ENCODE data around the gene SCN1B. TPM values are rescaled to one million over a fixed set of nuclear protein-coding genes. Genes with fewer than 3 reads are reported as not detected.
"Not testable (repeated sequence)": the region's sequence is repeated elsewhere in the genome, so short reads cannot be mapped to it uniquely, and the experiment has no call there.

Gene SCN1B
- total RNA-seq, 1 experiment from 2014 or later: 2.3 TPM

- no peak for DNase-seq
Observed at GRCh38 chr19:35021016-35021415, 9.3 kb upstream of the SCN1B start.

GRCh38 chr19:35021596-35021995 lies 8.7 kb upstream of the SCN1B start:
- no peak overlapping the region for H3K4me3 ChIP-seq
- H3K9me3 ChIP-seq (replicated peaks): no peaks in the 10 kb centered on the region
- DNase-seq: no peak
- no peaks in the 10 kb centered on the region for H3K27me3 ChIP-seq
- no peak overlapping the region for H3K27ac ChIP-seq
- H3K4me1 ChIP-seq: no peaks in the 10 kb centered on the region
- peaks cover 50% of the 10 kb centered on the region for H3K36me3 ChIP-seq

More at GRCh38 chr19:35021016-35021415, 9.3 kb upstream of the SCN1B start:
- no peaks in the 10 kb centered on the region for H3K4me1 ChIP-seq
- no peak overlapping the region for H3K4me3 ChIP-seq
- no peaks in the 10 kb centered on the region for H3K9me3 ChIP-seq (replicated peaks)
- H3K27me3 ChIP-seq: no peaks in the 10 kb centered on the region
- H3K27ac ChIP-seq: no peak overlapping the region
- peaks cover 53% of the 10 kb centered on the region for H3K36me3 ChIP-seq

- no peaks in the 10 kb centered on the region for H3K27me3 ChIP-seq
- peaks cover 57% of the 10 kb centered on the region for H3K36me3 ChIP-seq
- H3K4me3 ChIP-seq: no peak overlapping the region
- H3K9me3 ChIP-seq (replicated peaks): no peaks in the 10 kb centered on the region
- no peaks in the 10 kb centered on the region for H3K4me1 ChIP-seq
- no peak for DNase-seq
- H3K27ac ChIP-seq: no peak overlapping the region
Observed at GRCh38 chr19:35022460-35022859, 7.8 kb upstream of the SCN1B start.

- Histone ChIP-seq H3K36me3 (peaks cover 51% of the 10 kb centered on the region), H3K27me3 (no peaks in the 10 kb centered on the region), H3K27ac (no peak overlapping the region), H3K4me3 (no peak overlapping the region), H3K9me3 (replicated peaks) (no peaks in the 10 kb centered on the region), H3K4me1 (no peaks in the 10 kb centered on the region)
- no peak for DNase-seq
Observed at GRCh38 chr19:35023428-35023827, 6.8 kb upstream of the SCN1B start.

GRCh38 chr19:35024095-35024494 lies 6.2 kb upstream of the SCN1B start:
- no peaks in the 10 kb centered on the region for H3K27me3 ChIP-seq
- no peak overlapping the region for H3K27ac ChIP-seq
- H3K4me3 ChIP-seq: no peak overlapping the region
- H3K36me3 ChIP-seq: peaks cover 46% of the 10 kb centered on the region
- no peaks in the 10 kb centered on the region for H3K4me1 ChIP-seq
- no peaks in the 10 kb centered on the region for H3K9me3 ChIP-seq (replicated peaks)
- no peak for DNase-seq

- no peaks in the 10 kb centered on the region for H3K27me3 ChIP-seq
- DNase-seq: no peak
- no peak overlapping the region for H3K4me3 ChIP-seq
- H3K36me3 ChIP-seq: peaks cover 35% of the 10 kb centered on the region
- no peaks in the 10 kb centered on the region for H3K4me1 ChIP-seq
- H3K9me3 ChIP-seq (replicated peaks): no peaks in the 10 kb centered on the region
- no peak overlapping the region for H3K27ac ChIP-seq
Observed at GRCh38 chr19:35025969-35026368, 4.3 kb upstream of the SCN1B start.

- Histone ChIP-seq H3K4me1 (no peaks in the 10 kb centered on the region), H3K27ac (no peak overlapping the region), H3K4me3 (no peak overlapping the region), H3K27me3 (no peaks in the 10 kb centered on the region), H3K9me3 (replicated peaks) (no peaks in the 10 kb centered on the region), H3K36me3 (peaks cover 33% of the 10 kb centered on the region)
- DNase-seq: no peak
Observed at GRCh38 chr19:35026418-35026817, 3.9 kb upstream of the SCN1B start.

GRCh38 chr19:35027009-35027408 lies 3.3 kb upstream of the SCN1B start:
- Histone ChIP-seq H3K27me3 (no peaks in the 10 kb centered on the region), H3K9me3 (replicated peaks) (no peaks in the 10 kb centered on the region), H3K4me3 (no peak overlapping the region), H3K4me1 (no peaks in the 10 kb centered on the region), H3K27ac (no peak overlapping the region), H3K36me3 (peaks cover 30% of the 10 kb centered on the region)
- no peak for DNase-seq

GRCh38 chr19:35027851-35028599 lies 2.2 kb upstream of the SCN1B start:
- Histone ChIP-seq H3K4me3 (no peak overlapping the region), H3K4me1 (no peaks in the 10 kb centered on the region)
- DNase-seq: peak in 1 of 2 experiments; percentile 29

GRCh38 chr19:35028600-35028885 lies 1.7 kb upstream of the SCN1B start:
- H3K9me3 ChIP-seq (replicated peaks); DNase-seq; H3K27me3 ChIP-seq; H3K4me3 ChIP-seq; H3K4me1 ChIP-seq; H3K27ac ChIP-seq: not testable (repeated sequence)
- H3K36me3 ChIP-seq: peaks cover 26% of the 10 kb centered on the region

More at GRCh38 chr19:35027851-35028599, 2.2 kb upstream of the SCN1B start:
- Histone ChIP-seq H3K9me3 (replicated peaks) (no peaks in the 10 kb centered on the region), H3K36me3 (peaks cover 28% of the 10 kb centered on the region), H3K27me3 (no peaks in the 10 kb centered on the region), H3K27ac (no peak overlapping the region)

GRCh38 chr19:35029275-35029736 lies 964 bp upstream of the SCN1B start:
- not testable (repeated sequence) for H3K4me3 ChIP-seq; DNase-seq; H3K4me1 ChIP-seq; H3K27ac ChIP-seq; H3K9me3 ChIP-seq (replicated peaks); H3K27me3 ChIP-seq
- H3K36me3 ChIP-seq: peaks cover 19% of the 10 kb centered on the region

GRCh38 chr19:35029737-35030256 lies 473 bp upstream of the SCN1B start:
- H3K9me3 ChIP-seq (replicated peaks): no peaks in the 10 kb centered on the region
- peak; percentile 19 to 35 for DNase-seq
- no peaks in the 10 kb centered on the region for H3K27me3 ChIP-seq
- no peak overlapping the region for H3K27ac ChIP-seq
- peak overlapping the region; percentile 58 for H3K4me3 ChIP-seq
- H3K4me1 ChIP-seq: no peaks in the 10 kb centered on the region
- H3K36me3 ChIP-seq: peaks cover 18% of the 10 kb centered on the region

GRCh38 chr19:35031072-35031881 lies 1.0 kb downstream of the SCN1B start:
- peak; percentile 60 to 76 for DNase-seq
- peak overlapping the region; percentile 58 for H3K4me3 ChIP-seq
- peaks cover 9% of the 10 kb centered on the region; the same call in 1 of the 2 replicates for H3K36me3 ChIP-seq
- H3K27ac ChIP-seq: no peak overlapping the region
- H3K9me3 ChIP-seq (replicated peaks): no peaks in the 10 kb centered on the region
- no peaks in the 10 kb centered on the region for H3K27me3 ChIP-seq
- H3K4me1 ChIP-seq: no peaks in the 10 kb centered on the region

- no peak overlapping the region for H3K27ac ChIP-seq
- no peaks in the 10 kb centered on the region for H3K4me1 ChIP-seq
- no peaks in the 10 kb centered on the region for H3K9me3 ChIP-seq (replicated peaks)
- peaks cover 3% of the 10 kb centered on the region; the same call in 1 of the 2 replicates for H3K36me3 ChIP-seq
- no peak overlapping the region for H3K4me3 ChIP-seq
- DNase-seq: no peak
- no peaks in the 10 kb centered on the region for H3K27me3 ChIP-seq
Observed at GRCh38 chr19:35032356-35032865, 2.1 kb downstream of the SCN1B start.

Measured in SJCRH30 (cell line).